ENCODE measurements around the gene UBE3B. TPM values are rescaled to one million over a fixed set of nuclear protein-coding genes. Genes with fewer than 3 reads are reported as not detected.

UBE3B gene
- total RNA-seq, 1 donor from 2014 or later: 35.3 TPM

DNA sequence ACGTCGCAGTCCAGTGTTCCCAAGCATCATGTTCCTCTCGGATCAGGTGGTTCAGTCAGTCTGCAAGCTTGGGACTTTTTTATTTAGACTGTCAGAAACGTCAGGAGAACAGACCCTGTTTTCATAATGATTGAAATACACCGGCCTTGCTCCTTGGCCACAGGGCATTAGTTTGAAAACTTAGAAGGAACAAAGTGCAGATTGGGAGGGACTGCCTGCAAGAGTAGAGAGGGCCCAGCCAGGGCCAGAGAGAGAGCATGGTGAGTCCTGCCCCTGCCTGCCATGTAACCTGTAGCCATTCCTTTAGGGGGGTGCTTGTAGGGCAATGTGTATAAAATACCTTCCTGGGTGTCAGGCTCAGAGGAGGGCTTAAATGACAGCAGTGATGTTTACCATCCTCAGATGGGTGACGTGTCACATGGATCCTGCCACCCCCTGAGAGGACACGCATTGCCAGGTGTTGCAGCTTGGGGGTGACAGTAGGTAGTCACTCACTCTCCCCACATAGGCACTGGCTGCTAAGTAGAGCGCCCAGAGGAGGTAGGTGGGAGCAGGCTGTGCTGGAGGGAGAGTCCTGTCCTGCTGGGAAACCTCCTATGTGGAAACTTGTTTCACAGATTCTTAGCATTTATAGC lies 50.2 kb downstream of the UBE3B start:
- DNase-seq (ENCODE audit: low read depth, low spot score): no peak

DNA sequence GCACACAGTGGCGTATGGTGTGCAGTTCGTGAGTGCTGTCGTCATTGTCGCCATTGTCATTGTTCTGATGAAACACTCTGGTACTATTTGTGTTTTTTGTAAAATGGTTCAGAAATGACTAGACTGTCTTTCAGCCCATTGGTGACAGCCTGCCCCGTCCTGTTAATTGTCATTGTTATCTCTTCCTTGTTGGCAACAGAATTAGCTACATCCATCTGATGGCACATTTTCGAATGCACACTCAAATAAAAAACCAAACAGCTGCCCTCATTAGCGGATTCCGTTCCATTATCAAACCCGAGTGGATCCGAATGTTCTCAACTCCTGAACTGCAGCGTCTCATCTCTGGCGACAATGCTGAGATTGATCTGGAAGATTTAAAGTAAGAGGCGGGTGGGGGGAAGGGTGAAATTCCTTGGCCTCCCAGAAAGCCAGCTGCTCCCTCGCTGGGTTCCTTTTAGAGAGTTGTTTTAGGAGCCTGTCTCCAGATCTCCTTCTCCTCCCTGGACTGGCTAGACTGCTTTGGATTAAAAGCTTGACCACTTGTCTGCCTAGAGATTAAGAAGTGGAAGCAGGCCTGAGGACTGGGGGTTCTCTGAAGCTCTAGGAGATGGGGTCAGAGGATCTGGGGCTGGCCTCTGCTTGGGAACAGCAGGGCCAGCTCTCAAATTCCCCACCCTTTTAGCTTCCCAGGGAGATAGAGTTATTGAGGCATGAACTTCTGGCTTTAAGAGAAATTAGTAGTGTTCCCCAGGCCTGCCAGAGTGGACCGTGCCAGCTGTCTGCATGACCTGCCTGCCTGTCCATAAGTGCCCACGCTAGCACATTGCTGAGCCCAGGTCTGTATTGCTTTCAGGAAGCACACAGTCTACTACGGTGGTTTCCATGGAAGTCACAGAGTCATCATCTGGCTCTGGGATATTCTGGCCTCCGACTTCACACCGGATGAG lies 52.5 kb downstream of the UBE3B start:
- DNase-seq (ENCODE audit: low read depth, low spot score): no peak

DNA sequence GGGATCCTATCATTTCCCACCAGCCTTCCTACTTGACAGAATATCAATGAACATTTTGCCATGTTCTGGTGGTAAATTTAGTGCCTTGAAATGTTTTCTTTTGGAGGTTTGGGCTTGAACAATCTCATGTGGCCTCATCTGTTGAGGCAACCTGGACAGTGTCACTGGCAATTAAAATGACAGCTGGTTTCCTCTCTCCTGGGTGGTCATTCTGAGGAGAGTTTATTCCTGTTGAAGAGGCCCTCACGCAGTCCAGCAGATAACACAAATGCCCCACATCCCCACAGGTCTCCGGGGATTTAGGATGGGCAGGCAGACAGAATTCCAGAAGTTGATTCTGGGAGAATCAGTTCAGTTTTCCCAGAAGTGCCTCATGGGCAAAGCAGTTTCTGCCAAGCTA lies 54.0 kb downstream of the UBE3B start:
- no peak for DNase-seq (ENCODE audit: low read depth, low spot score)

GRCh38 chr12:109532721-109533486 lies 55.5 kb downstream of the UBE3B start:
- no peak for DNase-seq (ENCODE audit: low read depth, low spot score)

GRCh38 chr12:109533487-109533740 lies 56.0 kb downstream of the UBE3B start:
- DNase-seq (ENCODE audit: low read depth, low spot score): no peak

- DNase-seq (ENCODE audit: low read depth, low spot score): no peak
Observed at GRCh38 chr12:109534456-109534855, 57.0 kb downstream of the UBE3B start.

DNA sequence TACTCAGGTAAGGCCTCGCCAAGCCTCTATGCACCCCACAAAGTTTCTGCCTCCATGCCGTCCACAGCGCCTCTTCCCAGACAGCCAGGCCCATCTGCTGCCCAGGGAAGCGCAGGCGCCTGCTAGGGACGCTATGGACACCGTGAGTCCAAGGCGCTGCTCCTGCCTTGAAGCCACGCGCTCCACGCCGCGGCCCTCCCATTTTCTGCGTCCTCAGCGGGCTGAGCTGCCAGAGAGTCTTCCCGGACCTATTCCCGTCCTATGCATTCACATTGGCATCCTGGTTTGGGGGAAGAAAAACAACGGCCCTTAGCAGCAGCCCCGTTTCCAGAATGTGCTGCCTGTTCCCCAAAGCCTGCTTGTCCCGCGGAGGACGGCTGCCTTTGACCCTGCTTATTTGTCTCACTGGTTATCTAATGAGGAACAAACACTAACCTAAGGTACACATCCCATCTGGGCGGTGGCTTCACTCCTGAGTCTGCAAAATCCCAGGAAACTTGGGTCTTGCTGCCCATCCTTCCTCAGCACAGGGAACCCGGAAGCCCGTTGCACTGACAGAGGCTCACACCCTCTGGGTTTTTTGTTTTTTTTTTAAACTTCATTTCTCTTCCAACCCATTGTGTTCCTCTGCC lies 57.9 kb downstream of the UBE3B start:
- DNase-seq (ENCODE audit: low read depth, low spot score): no peak

- no peak for DNase-seq (ENCODE audit: low read depth, low spot score)
Observed at GRCh38 chr12:109535863-109536250, 58.4 kb downstream of the UBE3B start.

GRCh38 chr12:109537136-109537535 lies 59.7 kb downstream of the UBE3B start:
- no peak for DNase-seq (ENCODE audit: low read depth, low spot score)

- DNase-seq (ENCODE audit: low read depth, low spot score): no peak
Observed at GRCh38 chr12:109538191-109538863, 60.9 kb downstream of the UBE3B start.

- DNase-seq (ENCODE audit: low read depth, low spot score): no peak
Observed at GRCh38 chr12:109539508-109539907, 62.1 kb downstream of the UBE3B start.

GRCh38 chr12:109540526-109541412 lies 63.3 kb downstream of the UBE3B start:
- DNase-seq (ENCODE audit: low read depth, low spot score): no peak

- DNase-seq (ENCODE audit: low read depth, low spot score): no peak
Observed at GRCh38 chr12:109541413-109541726, 63.9 kb downstream of the UBE3B start.

- no peak for DNase-seq (ENCODE audit: low read depth, low spot score)
Observed at GRCh38 chr12:109542014-109542413, 64.6 kb downstream of the UBE3B start.

DNA sequence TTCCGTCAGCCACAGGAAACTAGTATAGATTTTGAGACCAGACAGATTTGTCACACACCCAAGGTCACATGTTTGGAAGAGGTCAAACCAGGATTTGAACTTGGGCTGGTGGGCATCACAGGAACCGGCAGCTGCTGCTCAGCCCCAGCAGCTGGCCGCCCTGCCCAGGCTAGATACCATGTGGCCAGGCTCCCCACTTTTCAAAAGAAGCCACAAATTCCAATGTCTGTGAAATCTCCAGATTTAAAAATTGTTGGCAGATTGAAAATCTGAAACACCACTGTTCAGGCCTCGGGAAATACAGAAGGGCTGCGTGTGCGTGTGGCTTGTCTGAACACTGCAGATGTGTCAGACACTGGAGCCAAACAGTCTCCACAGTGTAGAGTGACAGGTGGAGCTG lies 65.4 kb downstream of the UBE3B start:
- DNase-seq (ENCODE audit: low read depth, low spot score): no peak

GRCh38 chr12:109544955-109545531 lies 67.6 kb downstream of the UBE3B start:
- no peak for DNase-seq (ENCODE audit: low read depth, low spot score)

GRCh38 chr12:109545826-109546225 lies 68.4 kb downstream of the UBE3B start:
- no peak for DNase-seq (ENCODE audit: low read depth, low spot score)

DNA sequence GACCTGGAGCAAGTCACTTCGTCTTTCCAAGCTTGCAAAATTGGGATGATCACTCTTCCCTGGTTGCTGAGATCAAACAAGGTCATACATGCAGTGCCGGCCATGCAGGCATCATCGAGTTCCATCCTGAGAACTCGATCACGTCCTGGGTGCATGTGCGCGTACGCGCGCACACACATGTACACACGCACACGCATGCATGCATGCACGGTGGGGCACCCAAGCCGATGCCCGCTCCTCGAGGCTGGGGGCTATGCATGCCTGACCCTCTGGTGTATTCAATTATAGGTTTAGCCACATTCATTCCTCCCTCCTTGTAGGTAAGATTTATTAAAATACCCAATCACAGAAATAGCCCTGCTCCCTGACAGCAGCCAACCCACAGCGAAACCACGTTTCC lies 69.9 kb downstream of the UBE3B start:
- DNase-seq (ENCODE audit: low read depth, low spot score): no peak

- no peak for DNase-seq (ENCODE audit: low read depth, low spot score)
Observed at GRCh38 chr12:109548258-109548657, 70.8 kb downstream of the UBE3B start.

DNA sequence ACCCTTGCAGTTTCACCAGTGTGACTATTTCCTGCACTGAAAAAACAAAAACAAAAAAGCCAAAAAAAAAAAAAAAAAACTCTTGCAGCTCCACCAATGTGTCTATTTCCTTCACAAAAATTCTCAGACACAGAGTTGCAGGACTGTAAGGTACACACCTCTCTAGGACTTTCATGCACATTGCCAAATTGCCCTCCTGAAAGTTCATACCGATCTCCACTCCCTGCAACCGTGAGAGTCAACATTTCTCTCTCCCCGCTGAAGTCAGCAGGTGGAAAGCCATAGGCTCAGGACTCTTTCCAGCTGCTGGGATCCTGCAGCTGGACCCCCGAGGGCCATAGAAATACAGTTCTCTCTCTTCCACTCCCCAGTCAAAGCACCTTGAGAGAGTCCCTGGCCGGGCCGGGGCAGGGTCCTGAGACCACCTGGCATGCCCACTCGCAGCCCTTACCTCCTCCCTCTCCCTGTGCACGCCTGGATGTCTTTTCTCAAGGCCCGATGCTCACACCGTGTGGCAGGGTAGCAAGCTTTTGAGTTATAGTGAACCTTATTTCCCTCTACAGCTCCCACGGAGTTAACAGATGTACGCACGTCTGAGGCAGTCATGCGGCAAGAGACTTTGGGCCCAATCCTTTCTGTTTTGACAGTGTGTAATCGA lies 72.3 kb downstream of the UBE3B start:
- no peak for DNase-seq (ENCODE audit: low read depth, low spot score)

Data from pulmonary artery endothelial cell (primary cell).